ENCODE results near the gene DGCR6L. TPM values are rescaled to one million over a fixed set of nuclear protein-coding genes. Genes with fewer than 3 reads are reported as not detected.
"Not testable (repeated sequence)": the region's sequence is repeated elsewhere in the genome, so short reads cannot be mapped to it uniquely, and the experiment has no call there.

Gene DGCR6L
- total RNA-seq, 4 donors from 2014 or later: 62.5 to 123 (median 90.8) TPM

GRCh38 chr22:20290578-20291248 lies 29.1 kb downstream of the DGCR6L start:
- no peaks in the 10 kb centered on the region for H3K36me3 ChIP-seq
- DNase-seq: no peak
- no peaks in the 10 kb centered on the region for H3K27me3 ChIP-seq
- no peak overlapping the region for H3K4me3 ChIP-seq (replicated peaks in 1 of 3)
- H3K9me3 ChIP-seq: no peaks in the 10 kb centered on the region
- peaks cover 13 to 18% of the 10 kb centered on the region in 2 donors for H3K4me1 ChIP-seq
- 88 to 92% methylated on average over 3 to 7 of the region's 13 CpGs for WGBS, 2 donors
- H3K27ac ChIP-seq: no peak overlapping the region
- intact Hi-C loops (cut with DNase I): no loop called here
- TF ChIP-seq, protein P1, sequence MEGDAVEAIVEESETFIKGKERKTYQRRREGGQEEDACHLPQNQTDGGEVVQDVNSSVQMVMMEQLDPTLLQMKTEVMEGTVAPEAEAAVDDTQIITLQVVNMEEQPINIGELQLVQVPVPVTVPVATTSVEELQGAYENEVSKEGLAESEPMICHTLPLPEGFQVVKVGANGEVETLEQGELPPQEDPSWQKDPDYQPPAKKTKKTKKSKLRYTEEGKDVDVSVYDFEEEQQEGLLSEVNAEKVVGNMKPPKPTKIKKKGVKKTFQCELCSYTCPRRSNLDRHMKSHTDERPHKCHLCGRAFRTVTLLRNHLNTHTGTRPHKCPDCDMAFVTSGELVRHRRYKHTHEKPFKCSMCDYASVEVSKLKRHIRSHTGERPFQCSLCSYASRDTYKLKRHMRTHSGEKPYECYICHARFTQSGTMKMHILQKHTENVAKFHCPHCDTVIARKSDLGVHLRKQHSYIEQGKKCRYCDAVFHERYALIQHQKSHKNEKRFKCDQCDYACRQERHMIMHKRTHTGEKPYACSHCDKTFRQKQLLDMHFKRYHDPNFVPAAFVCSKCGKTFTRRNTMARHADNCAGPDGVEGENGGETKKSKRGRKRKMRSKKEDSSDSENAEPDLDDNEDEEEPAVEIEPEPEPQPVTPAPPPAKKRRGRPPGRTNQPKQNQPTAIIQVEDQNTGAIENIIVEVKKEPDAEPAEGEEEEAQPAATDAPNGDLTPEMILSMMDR (IDR thresholded peaks at IDR 0.05): no peak
- no peak for TF ChIP-seq POLR2A (IDR thresholded peaks at IDR 0.05)

DNA sequence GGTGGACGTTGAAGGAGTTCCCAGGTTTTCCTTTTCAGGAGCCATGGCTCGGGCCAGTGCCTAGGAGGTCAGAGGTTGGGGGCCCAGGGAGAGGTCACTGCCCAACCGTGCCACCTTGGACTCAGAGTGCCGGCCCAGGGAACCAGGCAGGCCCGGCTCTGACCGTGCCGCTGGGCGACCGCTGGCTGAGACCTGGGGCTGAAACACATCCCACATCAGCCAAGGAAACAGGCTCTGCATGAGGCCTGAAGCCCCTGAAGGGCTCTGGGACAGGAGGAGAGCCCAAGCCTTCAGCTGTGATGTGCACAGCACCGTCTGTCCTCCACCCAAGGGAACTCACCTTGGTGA lies 29.8 kb downstream of the DGCR6L start:
- H3K4me3 ChIP-seq (replicated peaks in 1 of 3): no peak overlapping the region
- no peak for DNase-seq
- intact Hi-C loops (cut with DNase I): no loop called here
- no peak overlapping the region for H3K27ac ChIP-seq
- no peaks in the 10 kb centered on the region for H3K27me3 ChIP-seq
- H3K9me3 ChIP-seq: no peaks in the 10 kb centered on the region
- TF ChIP-seq, protein P1 (IDR thresholded peaks at IDR 0.05): no peak
- no peak for TF ChIP-seq POLR2A (IDR thresholded peaks at IDR 0.05)
- H3K4me1 ChIP-seq: peaks cover 13 to 18% of the 10 kb centered on the region in 2 donors
- 79 to 87% methylated on average over 5 to 10 of the region's 10 CpGs for WGBS, 2 donors
- H3K36me3 ChIP-seq: no peaks in the 10 kb centered on the region

DNA sequence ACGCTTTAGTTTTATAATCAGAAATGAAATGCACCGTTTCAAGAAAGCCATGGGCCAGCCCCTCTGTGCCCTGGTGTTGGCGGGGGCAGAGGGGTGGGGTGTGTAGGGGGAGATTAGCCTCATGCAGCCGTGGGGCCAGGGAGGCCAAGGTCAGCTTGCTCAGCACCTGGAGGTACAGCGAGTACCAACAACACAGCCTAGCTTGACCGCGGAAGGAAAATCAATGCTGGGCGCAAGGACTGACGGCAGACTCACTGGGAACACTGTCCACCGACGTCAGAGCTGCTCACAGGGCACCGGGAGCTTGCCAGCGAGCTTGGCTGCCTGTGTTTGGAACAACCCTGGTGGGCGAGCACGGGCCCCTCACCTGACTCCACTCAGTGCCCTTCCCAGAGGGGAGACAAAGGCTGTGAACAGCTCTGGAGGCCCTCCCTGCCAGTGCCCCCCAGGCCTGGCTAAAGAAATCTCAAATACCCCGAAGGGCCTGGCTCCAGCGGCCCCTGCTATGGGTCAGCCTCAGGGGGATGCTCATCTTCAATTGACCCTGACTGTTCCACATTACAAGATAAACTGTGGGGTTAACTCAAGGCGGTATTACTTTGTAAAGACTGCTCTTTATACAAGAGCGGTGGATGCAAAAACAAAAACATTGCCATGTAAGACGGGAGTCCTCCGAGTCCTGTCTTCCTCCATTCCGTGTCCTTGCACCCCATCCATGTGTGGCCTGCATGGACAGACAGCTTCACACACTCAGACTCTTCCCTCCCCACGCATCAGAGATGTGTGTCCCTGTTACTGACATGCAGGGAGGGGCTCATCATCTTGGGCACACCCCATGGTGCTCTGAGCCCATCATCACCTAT lies 30.4 kb downstream of the DGCR6L start:
- not testable (repeated sequence) for DNase-seq; H3K36me3 ChIP-seq; H3K4me3 ChIP-seq (replicated peaks in 1 of 3); H3K27ac ChIP-seq; H3K9me3 ChIP-seq; H3K27me3 ChIP-seq
- intact Hi-C loops (cut with DNase I): loop anchor here (10.0 kb wide), 1 partner anchor 315 kb away; no protein-coding TSS in a partner anchor
- peaks cover 13 to 18% of the 10 kb centered on the region in 2 donors for H3K4me1 ChIP-seq
- WGBS, 2 donors: 78 to 86% methylated on average over 10 to 21 of the region's 23 CpGs

DNA sequence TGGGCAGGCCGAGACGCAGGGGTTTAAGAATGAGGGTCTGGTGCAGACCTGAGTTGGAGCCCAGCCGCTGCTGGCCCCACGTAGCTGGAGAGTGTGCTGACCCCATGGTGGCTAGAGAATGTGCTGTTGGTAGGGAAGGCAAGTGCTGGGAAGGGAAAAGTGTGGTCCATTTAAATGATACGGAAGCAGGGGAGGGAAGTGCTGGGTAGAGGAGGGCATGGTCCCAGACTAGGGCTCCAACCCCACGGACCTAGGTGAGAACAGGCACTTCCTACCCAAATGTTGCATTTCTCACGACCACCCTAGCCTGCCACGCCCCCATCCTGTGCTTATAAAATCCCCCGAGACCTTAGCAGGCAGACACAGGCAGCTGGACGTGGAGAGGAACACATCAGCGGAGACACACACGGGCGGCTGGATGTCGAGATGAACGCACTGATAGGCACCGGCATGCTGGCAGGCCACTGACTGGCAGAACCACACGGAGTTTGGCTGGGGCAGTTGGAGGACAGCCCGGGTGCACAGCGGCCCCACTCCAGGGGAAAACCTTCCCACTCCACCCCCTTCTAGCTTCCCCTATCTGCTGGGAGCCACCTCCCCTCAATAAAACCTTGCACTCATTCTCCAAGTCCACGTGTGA lies 33.0 kb downstream of the DGCR6L start:
- not testable (repeated sequence) for DNase-seq; H3K4me3 ChIP-seq (replicated peaks in 1 of 3); H3K27ac ChIP-seq; H3K36me3 ChIP-seq; H3K9me3 ChIP-seq; H3K27me3 ChIP-seq; H3K4me1 ChIP-seq
- whole genome bisulfite sequencing, 2 donors: 61 to 64% methylated on average over 8 to 12 of the region's 20 CpGs
- intact Hi-C loops (cut with DNase I): loop anchor here (10.0 kb wide), 1 partner anchor 312 kb away; no protein-coding TSS in a partner anchor

- intact Hi-C loops (cut with DNase I): loop anchor here (10.0 kb wide), 1 partner anchor 311 kb away; no protein-coding TSS in a partner anchor
- DNase-seq: not testable (repeated sequence)
- WGBS, 2 donors: 45% methylated on average over 4 of the region's 8 CpGs; no CpG with 5 or more reads in 1 of the 2 donors
Measured at GRCh38 chr22:20286312-20286660, 33.6 kb downstream of the DGCR6L start.

DNA sequence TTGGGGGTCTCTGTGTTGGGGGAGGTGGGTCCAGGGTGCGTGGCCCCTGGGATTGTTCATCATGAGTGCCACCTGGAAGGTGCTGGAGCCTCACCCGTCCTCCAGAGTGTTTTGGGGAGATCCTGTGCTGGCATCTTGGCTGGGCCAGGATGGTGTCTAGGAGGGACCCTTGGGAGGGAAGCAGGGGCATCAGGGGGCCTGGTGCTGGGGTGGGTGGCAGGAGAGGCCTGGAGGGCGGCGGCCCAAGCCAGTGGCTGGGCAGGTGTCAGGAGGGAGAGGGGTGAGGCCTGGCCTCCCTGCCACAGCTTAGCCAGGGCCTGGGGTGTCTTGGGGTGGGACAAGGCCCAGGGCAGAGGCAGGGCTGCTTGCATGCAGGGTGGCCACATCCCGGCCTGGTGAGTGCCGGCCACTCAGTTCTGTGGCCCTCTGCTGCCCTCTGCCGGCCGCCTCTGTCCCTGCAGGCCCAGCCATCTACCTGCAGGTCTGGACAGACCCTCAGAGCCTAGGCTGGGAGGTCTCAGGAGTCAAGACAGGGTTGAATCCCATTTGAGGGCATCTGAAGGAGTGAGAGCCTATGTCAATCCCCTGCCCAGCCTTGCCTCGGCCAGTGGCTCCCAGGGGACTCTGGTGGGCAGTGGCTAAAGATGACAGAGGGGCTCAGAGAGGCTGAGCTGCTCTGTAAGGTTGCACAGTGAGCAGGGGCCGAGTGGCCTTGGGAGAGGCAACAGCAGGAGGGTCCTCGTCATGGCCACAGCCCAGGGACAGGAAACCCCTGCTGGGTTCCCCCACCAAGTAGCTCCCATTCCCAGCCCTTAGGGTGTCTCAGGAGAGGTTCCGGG lies 34.2 kb downstream of the DGCR6L start:
- intact Hi-C loops (cut with DNase I): loop anchor here (2.0 to 10.0 kb wide), 2 partner anchors 129 to 311 kb away; no protein-coding TSS in a partner anchor
- not testable (repeated sequence) for H3K27ac ChIP-seq; H3K4me3 ChIP-seq (replicated peaks in 1 of 3); H3K36me3 ChIP-seq; H3K9me3 ChIP-seq; H3K4me1 ChIP-seq; H3K27me3 ChIP-seq
- WGBS, 2 donors: 5 to 90% methylated on average over 2 to 7 of the region's 12 CpGs
- TF ChIP-seq, protein P1 (IDR thresholded peaks at IDR 0.05): peak; percentile 42 to 90 (median 70)
- peak; percentile 78 to 80 for DNase-seq

More at GRCh38 chr22:20286312-20286660, 33.6 kb downstream of the DGCR6L start:
- H3K36me3 ChIP-seq; H3K4me1 ChIP-seq; H3K27me3 ChIP-seq; H3K27ac ChIP-seq; H3K4me3 ChIP-seq (replicated peaks in 1 of 3); H3K9me3 ChIP-seq: not testable (repeated sequence)

Data from thyroid gland (tissue), 4 donors.